ENCODE measurements around the gene KRT40. TPM values are rescaled to one million over a fixed set of nuclear protein-coding genes. Genes with fewer than 3 reads are reported as not detected.

Gene KRT40
- total and polyA plus RNA-seq, 2 of the 4 experiments (the other 2 are of a cell fraction) = not detected

DNA sequence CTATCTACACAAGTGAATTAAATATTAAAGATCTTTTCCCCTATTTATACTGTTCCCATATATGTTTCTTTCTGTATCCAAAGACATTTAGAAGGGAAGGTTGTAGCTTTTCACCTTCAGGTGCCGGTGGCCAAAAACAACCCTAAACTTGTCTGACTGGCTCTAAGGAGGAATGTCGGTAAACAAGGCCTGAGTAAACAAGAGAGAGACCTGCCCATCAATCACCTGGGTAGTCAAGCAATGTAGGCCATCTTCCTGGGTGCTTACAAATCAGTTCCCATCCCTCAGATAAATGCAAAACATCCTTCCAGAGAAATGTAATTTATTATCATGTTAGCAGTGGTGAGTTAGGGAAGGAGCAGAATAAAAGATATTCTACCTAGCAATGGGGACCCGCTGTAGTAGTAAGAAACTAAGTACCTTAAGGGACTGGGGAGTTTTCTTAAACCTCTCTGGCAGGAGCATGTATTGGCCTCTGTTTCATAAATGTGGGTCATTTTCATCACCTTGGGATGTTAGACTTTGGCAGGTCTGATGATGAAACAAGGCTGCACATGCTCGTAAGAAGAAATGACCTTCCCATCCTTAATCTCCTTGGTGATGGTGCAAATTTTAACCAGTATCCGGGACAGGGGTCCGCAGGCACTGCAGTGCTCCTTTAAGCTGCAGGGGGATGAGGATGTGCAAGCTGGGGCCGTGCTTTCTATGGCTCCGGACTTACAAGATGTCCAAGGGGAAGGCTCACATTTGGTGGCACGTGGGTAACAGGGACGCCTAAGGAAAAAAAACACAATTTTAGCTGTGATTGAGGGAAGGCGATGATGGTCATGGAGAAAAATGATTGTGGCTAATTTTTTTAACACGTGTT lies 25.8 kb downstream of the KRT40 start:
- peak overlapping the region; percentile 65; the same call in 1 of the 2 replicates for H4K5ac ChIP-seq (ENCODE audit: low read depth, low read length)
- H3K14ac ChIP-seq (replicated peaks; ENCODE audit: low read depth, low read length) = peak overlapping the region; percentile 53
- no TSS peak for BruUV-seq (replicated peaks)
- no peaks in the 10 kb centered on the region for H4K20me1 ChIP-seq (ENCODE audit: insufficient read depth, low read length)
- H3K4me2 ChIP-seq (ENCODE audit: low read depth, low read length) = no peak overlapping the region
- H2BK15ac ChIP-seq (ENCODE audit: low read depth, low read length) = peak overlapping the region; percentile 83; the same call in 2 of the 3 replicates
- ATAC-seq (ENCODE audit: low read depth) (no peak), DNase-seq (no peak)
- no peaks in the 10 kb centered on the region for H3K79me1 ChIP-seq (ENCODE audit: low read depth in 1 of 2, low read length in 2 of 2)
- no peak overlapping the region for H3K56ac ChIP-seq (ENCODE audit: extremely low read depth, insufficient read depth, low read length)
- peak overlapping the region; percentile 84 for H2AK5ac ChIP-seq (ENCODE audit: low read depth, low read length)
- H4K91ac ChIP-seq (ENCODE audit: insufficient read depth, low read depth, low read length) = peak overlapping the region; percentile 70
- H4K8ac ChIP-seq (ENCODE audit: low read depth in 2 of 2, low read length in 2 of 2) = peak overlapping the region; percentile 73
- H2BK20ac ChIP-seq (ENCODE audit: low read depth, low read length) = peak overlapping the region; percentile 50
- H3K4ac ChIP-seq (ENCODE audit: low read depth, low read length) = peak overlapping the region; percentile 77
- no peaks in the 10 kb centered on the region for H3K36me3 ChIP-seq (ENCODE audit: control insufficient read depth, insufficient read depth, low read length)
- no peaks in the 10 kb centered on the region for H3K9me3 ChIP-seq (ENCODE audit: control insufficient read depth, insufficient read depth, low read length)
- no peak overlapping the region for H3K27ac ChIP-seq (ENCODE audit: insufficient read depth, low read length)
- no peaks in the 10 kb centered on the region for H3K27me3 ChIP-seq (ENCODE audit: control insufficient read depth, insufficient read depth, low read length)
- no CpG with 5 or more reads among the region's 12 CpGs for WGBS, 2 experiments (ENCODE audit: extremely low coverage in 2 of 2, insufficient read length in 1 of 2)
- POLR2A ChIA-PET (ENCODE audit: unreplicated experiment) = interaction anchor here (0.5 kb wide), 1 partner anchor 56 kb away, joined by 3 read pairs; no protein-coding TSS in a partner anchor
- CTCF ChIA-PET = interaction anchor here (0.8 kb wide), 1 partner anchor 446 kb away, joined by 3 read pairs; no protein-coding TSS in a partner anchor
- peak overlapping the region; percentile 91 for H3K18ac ChIP-seq (ENCODE audit: low read depth, low read length)
- H3K9me1 ChIP-seq (ENCODE audit: insufficient read depth, low read length) = peaks cover 11% of the 10 kb centered on the region
- H3K4me1 ChIP-seq (ENCODE audit: control insufficient read depth, insufficient read depth, low read length) = peaks cover 8% of the 10 kb centered on the region
- dilution Hi-C loops (cut with HindIII; ENCODE audit: low sequenced_read_pairs, unreplicated experiment) = no loop called here
- no peak overlapping the region for H3K9ac ChIP-seq (ENCODE audit: low read depth, low read length)
- in situ Hi-C loops (cut with MboI; ENCODE audit: low sequenced_read_pairs) = no loop called here
- H2AFZ ChIP-seq (replicated peaks; ENCODE audit: low read length, poor library complexity) = peak overlapping the region; percentile 17
- H2AK9ac ChIP-seq (replicated peaks; ENCODE audit: low read depth, low read length, poor library complexity) = peak overlapping the region; percentile 42
- H3K23ac ChIP-seq (ENCODE audit: low read depth, low read length) = no peak overlapping the region
- intact Hi-C loops (cut with micrococcal nuclease) = loop anchor here (5.0 kb wide), 1 partner anchor 99 kb away; the partner anchor contains the start of gene KRTAP2-2
- peak overlapping the region; percentile 90 for H2BK5ac ChIP-seq (ENCODE audit: low read depth, low read length, poor library complexity, severe bottlenecking)
- no peak overlapping the region for H3K4me3 ChIP-seq (ENCODE audit: insufficient read depth, low read depth, low read length)
- TF ChIP-seq RCOR1 (IDR thresholded peaks at IDR 0.05; ENCODE audit: insufficient replicate concordance, low read length) = no peak
- H2BK120ac ChIP-seq (ENCODE audit: low read depth, low read length) = peak overlapping the region; percentile 69; the same call in 1 of the 2 replicates

Data from IMR-90 (cell line).